Stimulated activated naive CD8-positive, alpha-beta T cell treated with anti-CD3 and anti-CD28 coated beads, Interleukin-15, amount 100 ng/mL, for 72 hours (primary cell): ENCODE results near the gene OAS3.
A peak's percentile ranks its signal among the peaks of the same experiment; 100 is the strongest.

Experiments
- ATAC-seq: fragments of 150-1000 bp; cut with Tn5 transposase; 2 replicates; pipeline ENCODE4 v1.10.0; 2021; ENCODE audit warnings: mild to moderate bottlenecking, moderate library complexity
- DNase-seq, 2 donors: peaks; one replicate each; pipeline ENCODE4 v3.0.0; 2021 to 2022
- H3K27ac Mint-ChIP-seq, 2 donors: one replicate each; pipeline ENCODE4 v1.8.0; 2022; ENCODE audit warnings: mild to moderate bottlenecking in 2 of 2, mixed read lengths in 2 of 2, moderate library complexity in 2 of 2
- H3K27me3 Mint-ChIP-seq: one replicate; pipeline ENCODE4 v1.8.0; 2022; ENCODE audit warnings: mixed read lengths
- H3K4me1 Mint-ChIP-seq: one replicate; pipeline ENCODE4 v1.8.0; 2022; ENCODE audit warnings: mild to moderate bottlenecking, mixed read lengths
- H3K4me3 Mint-ChIP-seq, 2 donors: one replicate each; pipeline ENCODE4 v1.8.0; 2022; ENCODE audit warnings: mild to moderate bottlenecking in 2 of 2, mixed read lengths in 2 of 2, moderate library complexity in 1 of 2
- H3K9me3 Mint-ChIP-seq, 2 donors: one replicate each; pipeline ENCODE4 v1.8.0; 2022; ENCODE audit warnings: mixed read lengths in 2 of 2

Gene OAS3

GRCh38 chr12:112937741-112938719 lies at the start of gene OAS3:
Gene OAS3 (plus strand): TSS chr12:112938474. CDS start chr12:112938531, 57 bp downstream.
- Mint-ChIP-seq H3K4me3 (peak within 1 kb of the TSS; percentile 82 to 88), H3K4me1 (peaks cover 47% of the 10 kb centered on the region), H3K27me3 (no peaks in the 10 kb centered on the region), H3K27ac (peak within 1 kb of the TSS; percentile 83 to 94), H3K9me3 (no peaks in the 10 kb centered on the region)
- ATAC-seq (peak; percentile 78), DNase-seq (peak; percentile 28 to 68)

DNA sequence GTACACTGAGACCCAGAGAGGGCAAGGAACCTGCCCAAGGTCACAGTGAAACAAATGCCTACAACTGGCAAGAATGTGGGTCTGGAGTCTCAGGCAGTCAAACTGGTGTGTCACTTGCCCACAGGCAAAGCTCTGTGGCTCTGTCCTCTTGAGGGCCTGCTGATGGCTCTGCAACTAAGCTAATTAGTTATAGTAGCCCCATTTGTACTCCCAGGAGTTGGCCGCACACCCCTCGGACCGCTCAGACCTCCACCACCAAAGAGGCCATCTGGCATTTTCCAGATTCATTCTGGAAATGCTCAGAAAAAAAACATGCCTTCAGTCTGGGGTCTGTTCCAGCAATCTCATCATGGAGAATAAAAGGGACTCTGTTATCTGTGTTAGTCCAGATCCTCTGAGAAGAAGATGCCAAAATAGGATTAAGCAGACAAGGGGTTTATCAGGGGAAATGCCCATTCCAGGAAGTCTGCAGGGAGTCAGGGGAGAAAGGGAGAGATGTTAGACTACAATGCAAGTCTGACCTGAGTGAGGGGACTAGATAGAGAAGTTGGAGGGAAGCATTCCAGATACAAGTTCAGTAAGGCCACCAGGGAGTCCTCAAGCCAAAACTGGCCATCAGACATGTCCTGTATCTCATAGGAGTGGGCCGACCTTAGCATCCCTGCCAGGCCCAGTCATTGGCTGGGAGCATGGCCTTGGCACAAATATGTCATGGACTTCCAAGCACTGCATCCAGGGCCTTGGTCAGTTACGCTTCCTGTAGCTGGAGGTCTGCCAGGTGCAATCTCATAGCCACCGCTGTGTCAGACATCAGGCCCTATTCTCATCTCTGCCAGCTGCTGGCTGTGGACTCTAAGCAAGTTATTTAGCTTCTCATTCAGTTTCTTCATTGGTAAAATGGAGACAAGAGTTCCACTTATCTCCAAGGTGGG lies 46.9 kb upstream of the OAS3 start:
- Mint-ChIP-seq H3K27me3 (peaks cover 8% of the 10 kb centered on the region), H3K9me3 (no peaks in the 10 kb centered on the region), H3K27ac (no peak overlapping the region), H3K4me3 (no peak overlapping the region), H3K4me1 (peaks cover 5% of the 10 kb centered on the region)
- ATAC-seq (no peak), DNase-seq (no peak)

- H3K27me3 Mint-ChIP-seq = peaks cover 14% of the 10 kb centered on the region
- no peak for ATAC-seq
- peaks cover 6% of the 10 kb centered on the region for H3K4me1 Mint-ChIP-seq
- no peak for DNase-seq
- no peak overlapping the region for H3K27ac Mint-ChIP-seq
- no peak overlapping the region for H3K4me3 Mint-ChIP-seq
- H3K9me3 Mint-ChIP-seq = no peaks in the 10 kb centered on the region
Observed at GRCh38 chr12:112892856-112893255, 45.4 kb upstream of the OAS3 start.

- Mint-ChIP-seq H3K4me1 (peaks cover 6% of the 10 kb centered on the region), H3K27me3 (peaks cover 12% of the 10 kb centered on the region), H3K9me3 (no peaks in the 10 kb centered on the region), H3K27ac (no peak overlapping the region), H3K4me3 (no peak overlapping the region)
- ATAC-seq (no peak), DNase-seq (no peak)
Observed at GRCh38 chr12:112894128-112894527, 44.1 kb upstream of the OAS3 start.

GRCh38 chr12:112898380-112898779 lies 39.9 kb upstream of the OAS3 start:
- peaks cover 13% of the 10 kb centered on the region for H3K4me1 Mint-ChIP-seq
- no peaks in the 10 kb centered on the region for H3K9me3 Mint-ChIP-seq
- H3K27ac Mint-ChIP-seq = no peak overlapping the region
- H3K4me3 Mint-ChIP-seq = no peak overlapping the region
- DNase-seq (no peak), ATAC-seq (no peak)
- H3K27me3 Mint-ChIP-seq = peaks cover 12% of the 10 kb centered on the region

DNA sequence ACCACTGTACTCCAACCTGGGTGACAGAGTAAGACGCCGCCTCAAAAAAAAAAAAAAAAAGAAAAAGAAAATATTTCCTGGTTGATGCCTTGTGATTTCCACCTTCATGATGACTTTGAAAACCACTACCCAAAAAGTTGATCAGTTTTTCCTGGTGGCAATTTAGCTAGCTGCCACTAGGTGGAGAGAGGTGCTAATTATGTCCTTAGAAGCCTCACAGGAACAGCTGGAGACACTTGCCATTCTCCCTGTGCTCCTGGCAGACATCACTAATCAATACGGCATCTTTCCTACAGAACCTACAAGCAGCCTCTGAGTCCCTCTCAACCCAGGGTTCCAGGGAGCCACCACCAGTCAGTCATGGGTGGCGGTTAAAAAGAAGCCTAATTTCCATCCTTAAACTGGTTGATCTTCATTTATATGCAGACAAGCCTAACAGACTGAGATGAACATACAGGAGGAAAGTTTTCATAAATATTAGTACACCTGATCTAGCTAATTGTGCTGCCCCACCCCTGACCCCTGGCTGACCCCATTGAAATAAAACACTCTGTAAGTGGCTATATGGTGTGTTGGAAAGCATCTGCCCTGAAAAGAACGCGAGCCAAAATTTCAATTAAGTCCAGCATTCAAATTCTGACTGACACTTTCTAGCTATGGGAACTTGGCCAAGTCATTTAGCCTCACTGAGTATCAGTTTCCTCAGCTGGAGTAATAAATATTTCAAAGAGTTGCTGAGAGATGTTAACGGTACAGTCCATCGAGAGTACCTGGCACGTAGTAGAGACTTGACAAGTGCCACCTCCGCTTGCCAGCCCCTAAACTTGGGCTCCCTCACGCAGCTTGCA lies 37.8 kb upstream of the OAS3 start:
- Mint-ChIP-seq H3K27ac (no peak overlapping the region), H3K4me3 (no peak overlapping the region), H3K4me1 (peaks cover 26% of the 10 kb centered on the region), H3K27me3 (peaks cover 12% of the 10 kb centered on the region), H3K9me3 (no peaks in the 10 kb centered on the region)
- peak; percentile 25 to 33 for DNase-seq
- peak; percentile 58 for ATAC-seq

GRCh38 chr12:112901271-112901670 lies 37.0 kb upstream of the OAS3 start:
- H3K4me3 Mint-ChIP-seq = no peak overlapping the region
- no peak for DNase-seq
- H3K9me3 Mint-ChIP-seq = no peaks in the 10 kb centered on the region
- no peak for ATAC-seq
- no peak overlapping the region for H3K27ac Mint-ChIP-seq
- peaks cover 12% of the 10 kb centered on the region for H3K27me3 Mint-ChIP-seq
- H3K4me1 Mint-ChIP-seq = peaks cover 24% of the 10 kb centered on the region

DNA sequence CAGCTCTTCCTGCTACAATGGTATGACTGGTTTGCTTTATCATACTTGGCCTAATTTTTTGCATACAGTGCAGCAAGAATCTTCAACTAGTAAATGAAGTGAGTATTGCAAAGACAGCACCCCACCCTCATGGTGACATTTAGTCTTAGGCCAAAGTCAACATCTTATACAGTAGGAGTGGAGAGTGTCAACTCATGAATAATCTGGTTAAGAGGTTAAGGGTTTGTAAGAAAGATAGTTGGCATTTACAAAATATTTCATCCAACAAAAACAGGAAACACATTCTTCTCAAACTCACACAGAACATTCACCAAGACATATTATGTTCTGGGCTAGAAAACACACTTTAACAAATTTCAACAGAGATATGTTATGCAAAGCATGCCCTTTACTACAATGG lies 33.7 kb upstream of the OAS3 start:
- DNase-seq (no peak), ATAC-seq (no peak)
- no peaks in the 10 kb centered on the region for H3K9me3 Mint-ChIP-seq
- H3K27ac Mint-ChIP-seq = peak overlapping the region in 1 of 2 donors; percentile 6
- no peaks in the 10 kb centered on the region for H3K27me3 Mint-ChIP-seq
- H3K4me1 Mint-ChIP-seq = peaks cover 53% of the 10 kb centered on the region
- H3K4me3 Mint-ChIP-seq = no peak overlapping the region

DNA sequence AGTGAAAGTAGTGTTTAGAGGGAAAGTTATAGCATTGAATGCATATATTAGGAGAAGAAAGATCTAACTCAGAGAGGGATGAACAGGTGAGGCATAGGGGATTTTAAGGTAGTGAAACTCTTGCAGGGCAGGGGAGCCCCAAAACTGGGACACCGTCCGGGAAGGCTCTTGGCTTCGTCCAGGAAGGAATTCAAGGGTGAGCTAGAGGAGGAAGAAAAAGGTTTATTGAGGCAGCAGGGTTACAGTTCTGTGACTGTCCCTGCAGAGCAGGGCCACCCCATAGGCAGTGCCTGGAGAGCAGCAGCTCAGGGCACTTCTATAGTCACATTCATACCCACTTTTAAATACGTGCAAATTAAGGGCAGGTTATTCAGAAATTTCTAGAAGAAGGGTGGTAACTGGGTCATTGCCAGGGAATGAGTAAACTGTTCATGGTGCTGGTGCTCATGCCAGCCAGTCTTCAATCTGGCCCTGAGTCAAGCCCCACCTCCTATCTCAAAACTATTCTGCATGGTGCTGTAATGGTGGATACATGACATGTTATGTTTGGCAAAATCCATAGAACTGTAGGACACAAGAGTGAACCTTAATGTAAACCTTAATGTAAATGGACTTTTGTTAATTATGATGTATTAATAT lies 32.7 kb upstream of the OAS3 start:
- Mint-ChIP-seq H3K4me1 (peaks cover 58% of the 10 kb centered on the region), H3K27me3 (no peaks in the 10 kb centered on the region), H3K9me3 (no peaks in the 10 kb centered on the region), H3K4me3 (no peak overlapping the region), H3K27ac (peak overlapping the region in 1 of 2 donors; percentile 9)
- ATAC-seq (no peak), DNase-seq (no peak)

- no peaks in the 10 kb centered on the region for H3K9me3 Mint-ChIP-seq
- ATAC-seq (peak; percentile 85), DNase-seq (peak; percentile 14 to 34)
- peak within 1 kb of the TSS; percentile 14 to 95 for H3K27ac Mint-ChIP-seq
- peaks cover 60% of the 10 kb centered on the region for H3K4me1 Mint-ChIP-seq
- H3K4me3 Mint-ChIP-seq = peak within 1 kb of the TSS; percentile 87 to 97
- H3K27me3 Mint-ChIP-seq = no peaks in the 10 kb centered on the region
Observed at GRCh38 chr12:112906712-112907414, 31.4 kb upstream of the OAS3 start, which contains the start of gene OAS1. Gene OAS1 (plus strand): TSS chr12:112906962. CDS start chr12:112907040, 78 bp downstream.

DNA sequence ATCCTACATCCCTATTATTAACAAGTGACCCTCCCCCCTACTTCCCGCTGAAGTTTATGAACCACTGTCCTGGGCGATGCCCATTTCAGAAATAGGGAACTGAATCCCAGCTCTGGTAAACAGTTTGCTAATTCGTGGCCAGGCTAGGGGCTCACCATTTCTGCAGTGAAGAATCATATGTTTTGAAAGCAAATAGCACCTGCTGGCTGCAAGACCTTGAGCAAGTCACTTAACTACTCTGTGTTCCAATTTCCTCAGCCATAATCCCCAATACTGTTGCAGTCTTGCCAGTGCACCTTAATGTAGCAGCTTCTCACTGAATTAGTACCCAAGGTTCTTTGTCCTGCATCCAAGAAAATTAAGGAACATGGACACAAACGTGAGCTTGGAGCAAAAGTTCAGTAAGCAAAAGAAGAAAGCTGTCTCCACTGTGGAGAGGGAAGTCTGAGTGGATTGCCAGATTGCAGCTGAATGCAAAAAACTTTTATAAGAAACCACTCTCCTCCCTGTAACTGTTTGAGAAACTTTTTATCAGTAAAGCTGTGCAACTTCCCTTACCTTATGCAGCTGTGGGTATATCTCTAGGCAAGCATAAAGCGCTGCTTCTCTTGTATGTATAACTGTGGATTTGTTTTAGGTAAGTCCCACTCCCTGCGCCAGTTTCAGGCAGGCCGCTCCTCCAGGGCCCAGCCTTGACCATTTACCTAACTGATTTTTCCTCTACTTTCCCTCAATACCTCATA lies 30.7 kb upstream of the OAS3 start:
- Mint-ChIP-seq H3K27ac (peak overlapping the region in 1 of 2 donors; percentile 95), H3K4me1 (peaks cover 54% of the 10 kb centered on the region), H3K4me3 (peak overlapping the region; percentile 87 to 97), H3K27me3 (no peaks in the 10 kb centered on the region), H3K9me3 (peaks cover 2 to 3% of the 10 kb centered on the region in 2 donors)
- DNase-seq (no peak), ATAC-seq (peak; percentile 43)

- peak overlapping the region; percentile 57 to 97 for H3K4me3 Mint-ChIP-seq
- H3K27me3 Mint-ChIP-seq = no peaks in the 10 kb centered on the region
- ATAC-seq = no peak
- no peak for DNase-seq
- H3K9me3 Mint-ChIP-seq = peaks cover 11 to 12% of the 10 kb centered on the region in 2 donors
- peak overlapping the region in 1 of 2 donors; percentile 44 for H3K27ac Mint-ChIP-seq
- peaks cover 53% of the 10 kb centered on the region for H3K4me1 Mint-ChIP-seq
Observed at GRCh38 chr12:112908548-112908947, 29.7 kb upstream of the OAS3 start.

DNA sequence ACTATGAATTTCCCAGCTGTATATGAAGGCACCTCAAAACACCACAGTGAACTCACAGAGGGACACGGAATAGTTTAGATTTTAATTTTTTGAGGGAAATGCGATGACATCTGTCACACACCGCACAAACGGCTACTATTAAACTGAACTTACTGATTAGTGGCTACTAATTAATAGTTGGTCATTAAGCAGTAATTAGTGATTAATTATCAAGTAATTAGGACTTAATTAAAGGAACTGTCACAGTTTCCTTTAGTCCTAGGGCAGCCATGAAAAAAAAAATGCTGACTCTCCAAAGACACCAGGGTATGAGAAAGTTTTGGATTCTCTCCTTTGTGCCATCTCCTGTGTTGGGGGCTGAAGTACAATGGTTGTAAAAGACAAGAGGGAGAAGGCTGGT lies 28.6 kb upstream of the OAS3 start:
- Mint-ChIP-seq H3K27me3 (no peaks in the 10 kb centered on the region), H3K4me3 (no peak overlapping the region), H3K27ac (peak overlapping the region in 1 of 2 donors; percentile 8)

More for the DNA sequence above, 28.6 kb upstream of the OAS3 start:
- peaks cover 12 to 15% of the 10 kb centered on the region in 2 donors for H3K9me3 Mint-ChIP-seq
- ATAC-seq (no peak), DNase-seq (no peak)
- H3K4me1 Mint-ChIP-seq = peaks cover 48% of the 10 kb centered on the region
